Measurements from ENCODE around the gene RPS15.

DNA sequence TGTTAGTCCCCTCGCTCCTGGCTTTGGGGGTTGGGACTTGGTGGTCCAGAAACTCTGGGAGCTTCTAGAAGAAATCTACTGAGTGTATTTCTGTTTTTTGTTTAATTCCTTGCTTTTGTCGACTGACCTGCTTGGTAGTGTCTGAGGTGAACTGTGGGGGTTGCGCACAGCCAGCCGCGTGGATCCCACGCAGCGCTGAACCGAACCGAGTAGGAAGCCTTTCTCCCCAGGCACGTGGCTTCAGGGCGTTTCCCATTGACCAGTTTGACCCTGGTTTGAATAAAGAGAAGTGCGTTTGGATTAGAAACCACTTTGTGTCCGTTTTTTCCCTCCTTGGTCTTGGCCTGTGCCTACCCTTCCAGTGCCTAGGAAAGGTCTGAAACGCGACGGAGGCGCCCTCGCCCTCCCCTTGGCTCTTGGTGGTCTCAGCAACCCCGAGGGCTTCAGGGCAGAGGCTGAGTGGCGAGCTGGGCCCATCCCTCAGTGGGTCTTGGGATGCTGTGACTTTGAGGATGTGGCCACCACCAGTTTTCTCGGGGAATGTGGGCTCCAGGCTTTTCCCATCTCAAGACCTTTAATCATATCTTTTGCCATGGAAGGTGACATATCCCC lies 2.7 kb upstream of the RPS15 start:
- TF ChIP-seq, protein P1, sequence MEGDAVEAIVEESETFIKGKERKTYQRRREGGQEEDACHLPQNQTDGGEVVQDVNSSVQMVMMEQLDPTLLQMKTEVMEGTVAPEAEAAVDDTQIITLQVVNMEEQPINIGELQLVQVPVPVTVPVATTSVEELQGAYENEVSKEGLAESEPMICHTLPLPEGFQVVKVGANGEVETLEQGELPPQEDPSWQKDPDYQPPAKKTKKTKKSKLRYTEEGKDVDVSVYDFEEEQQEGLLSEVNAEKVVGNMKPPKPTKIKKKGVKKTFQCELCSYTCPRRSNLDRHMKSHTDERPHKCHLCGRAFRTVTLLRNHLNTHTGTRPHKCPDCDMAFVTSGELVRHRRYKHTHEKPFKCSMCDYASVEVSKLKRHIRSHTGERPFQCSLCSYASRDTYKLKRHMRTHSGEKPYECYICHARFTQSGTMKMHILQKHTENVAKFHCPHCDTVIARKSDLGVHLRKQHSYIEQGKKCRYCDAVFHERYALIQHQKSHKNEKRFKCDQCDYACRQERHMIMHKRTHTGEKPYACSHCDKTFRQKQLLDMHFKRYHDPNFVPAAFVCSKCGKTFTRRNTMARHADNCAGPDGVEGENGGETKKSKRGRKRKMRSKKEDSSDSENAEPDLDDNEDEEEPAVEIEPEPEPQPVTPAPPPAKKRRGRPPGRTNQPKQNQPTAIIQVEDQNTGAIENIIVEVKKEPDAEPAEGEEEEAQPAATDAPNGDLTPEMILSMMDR (IDR thresholded peaks at IDR 0.05; ENCODE audit: low read length): no peak
- no peak for TF ChIP-seq EZH2phosphoT487 (IDR thresholded peaks at IDR 0.05; ENCODE audit: low read length)
- TF ChIP-seq EZH2 (optimal IDR thresholded peaks at IDR 0.05; ENCODE audit: low read depth, low read length): no peak

Data from MM.1S (cell line).